A673 (cell line): ENCODE measurements around the gene LCN9.

Experiments
- CTCF ChIP-seq: fragments of 300-800, 200-600 bp; sonication (generic); conservative IDR thresholded peaks from 2 replicates; pipeline ENCODE4 v1.5.1; 2017; ENCODE audit warnings: low read depth, mild to moderate bottlenecking, antibody characterized with exemption, low read length, moderate library complexity, mixed read lengths
- EZH2 ChIP-seq: fragments of 200-600 bp; sonication (generic); IDR thresholded peaks from 2 replicates; pipeline ENCODE4 v1.6.1; 2017; ENCODE audit warnings: borderline replicate concordance, low read depth, mild to moderate bottlenecking, mixed read lengths, antibody characterized with exemption, low read length; ENCODE audit not compliant: poor library complexity, severe bottlenecking

DNA sequence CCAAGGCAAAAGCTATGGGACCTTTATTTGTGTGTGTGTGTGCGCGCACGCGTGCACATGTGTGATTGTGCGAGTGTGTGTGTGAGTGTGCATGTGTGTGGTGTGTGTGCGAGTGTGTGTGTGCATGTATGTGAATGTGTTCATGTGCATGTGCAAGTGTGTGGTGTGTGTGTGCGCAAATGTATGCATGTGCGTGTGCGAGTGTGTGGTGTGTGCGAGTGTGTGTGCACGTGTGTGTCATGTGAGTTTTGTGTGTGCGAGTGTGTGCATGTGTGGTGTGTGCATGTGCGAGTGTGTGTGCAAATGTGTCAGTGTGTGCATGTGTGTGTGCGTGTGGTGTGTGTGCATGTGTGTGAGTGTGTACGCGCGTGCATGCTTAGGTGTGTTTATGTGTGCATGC, 12.7 kb upstream of the LCN9 start:
- TF ChIP-seq EZH2 (no peak), CTCF (no peak)
